Pancreas (tissue), 10 donors: ENCODE data around the gene EXOC4. TPM values are rescaled to one million over a fixed set of nuclear protein-coding genes. Genes with fewer than 3 reads are reported as not detected.

ENCODE experiments used
- ATAC-seq, 4 donors: fragments of 200-7000 bp; cut with Tn5 transposase; one replicate each; pipeline versions ENCODE4 v1.8.0 to v1.9.1; 2020; ENCODE audit warnings: mild to moderate bottlenecking in 4 of 4, moderate library complexity in 4 of 4
- DNase-seq, 6 donors: peaks; one replicate each; pipeline ENCODE4 v3.0.0-alpha.2; 2020
- FAIRE-seq: peaks from 2 replicates; lab custom pipeline; 2012; peaks lifted over from hg19 to GRCh38; lab: Jason Lieb, UNC
- H3K27ac ChIP-seq, 4 donors: fragments of 200-600 bp; sonication (generic); 1 replicate in 3 of 4; 2 replicates in 1 of 4; pipeline versions ENCODE4 v1.5.0 to v1.8.0; 2020
- H3K27me3 ChIP-seq, 4 donors: fragments of 200-600 bp; one replicate each; pipeline ENCODE4 v1.8.0; 2021
- H3K36me3 ChIP-seq, 3 donors: fragments of 200-600 bp; sonication (generic) in 1 of 3; one replicate each; pipeline versions ENCODE4 v1.5.0 to v1.8.0; 2020 to 2021
- H3K4me1 ChIP-seq, 3 donors: fragments of 200-600 bp; one replicate each; pipeline ENCODE4 v1.8.0; 2021
- H3K4me3 ChIP-seq, 4 donors: fragments of 200-600 bp; sonication (generic) in 2 of 4; one replicate each; pipeline versions ENCODE4 v1.5.0 to v1.8.0; 2020 to 2021
- H3K9me3 ChIP-seq, 4 donors: fragments of 200-600 bp; one replicate each; pipeline ENCODE4 v1.8.0; 2021
- whole genome bisulfite sequencing, 2 donors: extraction: QIAGEN DNeasy Blood & Tissue Kit; methylation state at CpG; one replicate each; pipeline ENCODE4 v1.1.7; 2013; 5-methylcytosine and 5-hydroxymethylcytosine counted together
- intact Hi-C, 3 donors: fragments of 100-400 bp; cut with DNase I; formaldehyde crosslinking; loops; one replicate each; pipeline versions ENCODE4 v1.11.1 to v1.14.2; 2022
- polyA plus RNA-seq, 2 donors: library from polyadenylated mRNA; stranded (reverse); fragments of 200-250 nt; gene quantifications; one replicate each; pipeline ENCODE4 v1.2.3, GENCODE V29; 2013
- total RNA-seq, 6 donors: library from RNA; stranded (reverse); fragmentation: NEBNext Ultra II Directional in 4 of 6; extraction: Animal tissue kit (Norgen Biotek cat#: 25700) in 4 of 6; gene quantifications; one replicate each; pipeline versions ENCODE4 v1.2.1 to v1.2.4, GENCODE V29; 2021 to 2023
- TF ChIP-seq, protein P1 (sequence below), 4 donors: fragments of 200-600 bp; sonication (generic) in 3 of 4; IDR thresholded peaks; one replicate each; pipeline versions ENCODE4 v1.5.0 to v1.8.0; 2021; ENCODE audit warnings: antibody characterized with exemption in 4 of 4
- donor health status: healthy with polysubstance abuse.
- donor health status: DM: no; HTN: no; CAD: no; lungs with moderate emphysema.
- donor health status: DM: no; HTN: no; CAD: no.
- donor health status: control.
- donor health status: control.
- donor health status: Bipolar disorder and iron deficiency.
- donor health status: DM: yes; HTN: yes; CAD: no.
- donor health status: DM: no; HTN: no; CAD: no.
- donor health status: DM: no; HTN: no; CAD: no.
- donor health status: DM: yes; HTN: yes; CAD: no.

Gene EXOC4
- total and polyA plus RNA-seq, 8 donors, result 13.4 to 81.2 (median 53.8) TPM

DNA sequence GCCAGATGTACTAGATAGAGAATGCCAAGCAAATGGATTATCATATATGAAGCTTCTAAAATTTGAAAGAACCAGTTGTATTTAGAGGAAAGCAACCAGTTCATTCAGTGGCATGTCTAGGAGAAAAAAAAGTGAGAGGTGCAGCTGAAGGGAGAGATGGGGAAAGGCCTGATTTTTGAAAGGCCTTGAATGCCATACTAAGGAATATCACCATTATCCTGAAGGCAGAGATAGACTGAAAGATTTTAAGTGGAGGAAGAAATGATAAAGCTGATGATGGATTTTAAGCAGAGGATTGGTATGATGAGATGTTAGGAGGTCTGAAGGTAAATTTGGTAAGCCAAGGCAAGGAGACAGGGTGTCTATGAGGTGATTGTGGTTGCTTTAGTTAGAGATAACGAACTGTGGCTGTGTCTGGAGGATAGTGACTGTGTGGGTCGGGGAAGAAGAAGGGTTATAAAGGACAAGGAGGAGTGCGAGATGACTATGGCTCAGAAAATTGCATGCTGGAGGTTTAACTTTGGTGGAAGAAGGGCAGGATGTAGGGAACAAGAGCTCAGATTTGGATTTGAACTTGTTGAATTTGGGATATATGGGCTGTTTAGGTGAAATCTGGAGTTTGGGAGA, 330.8 kb downstream of the EXOC4 start:
- no peak overlapping the region for H3K4me3 ChIP-seq
- H3K27me3 ChIP-seq, result no peaks in the 10 kb centered on the region
- FAIRE-seq (no peak), ATAC-seq (no peak), DNase-seq (no peak)
- no peaks in the 10 kb centered on the region for H3K9me3 ChIP-seq
- peaks cover 0 to under 1% (median 0%) of the 10 kb centered on the region in 3 donors for H3K4me1 ChIP-seq
- intact Hi-C loops, result no loop called here
- H3K36me3 ChIP-seq, result no peaks in the 10 kb centered on the region
- TF ChIP-seq, protein P1, sequence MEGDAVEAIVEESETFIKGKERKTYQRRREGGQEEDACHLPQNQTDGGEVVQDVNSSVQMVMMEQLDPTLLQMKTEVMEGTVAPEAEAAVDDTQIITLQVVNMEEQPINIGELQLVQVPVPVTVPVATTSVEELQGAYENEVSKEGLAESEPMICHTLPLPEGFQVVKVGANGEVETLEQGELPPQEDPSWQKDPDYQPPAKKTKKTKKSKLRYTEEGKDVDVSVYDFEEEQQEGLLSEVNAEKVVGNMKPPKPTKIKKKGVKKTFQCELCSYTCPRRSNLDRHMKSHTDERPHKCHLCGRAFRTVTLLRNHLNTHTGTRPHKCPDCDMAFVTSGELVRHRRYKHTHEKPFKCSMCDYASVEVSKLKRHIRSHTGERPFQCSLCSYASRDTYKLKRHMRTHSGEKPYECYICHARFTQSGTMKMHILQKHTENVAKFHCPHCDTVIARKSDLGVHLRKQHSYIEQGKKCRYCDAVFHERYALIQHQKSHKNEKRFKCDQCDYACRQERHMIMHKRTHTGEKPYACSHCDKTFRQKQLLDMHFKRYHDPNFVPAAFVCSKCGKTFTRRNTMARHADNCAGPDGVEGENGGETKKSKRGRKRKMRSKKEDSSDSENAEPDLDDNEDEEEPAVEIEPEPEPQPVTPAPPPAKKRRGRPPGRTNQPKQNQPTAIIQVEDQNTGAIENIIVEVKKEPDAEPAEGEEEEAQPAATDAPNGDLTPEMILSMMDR (IDR thresholded peaks at IDR 0.05), result no peak
- no peak overlapping the region for H3K27ac ChIP-seq
- 95% methylated on average over 3 of the region's 3 CpGs for WGBS, 2 donors

DNA sequence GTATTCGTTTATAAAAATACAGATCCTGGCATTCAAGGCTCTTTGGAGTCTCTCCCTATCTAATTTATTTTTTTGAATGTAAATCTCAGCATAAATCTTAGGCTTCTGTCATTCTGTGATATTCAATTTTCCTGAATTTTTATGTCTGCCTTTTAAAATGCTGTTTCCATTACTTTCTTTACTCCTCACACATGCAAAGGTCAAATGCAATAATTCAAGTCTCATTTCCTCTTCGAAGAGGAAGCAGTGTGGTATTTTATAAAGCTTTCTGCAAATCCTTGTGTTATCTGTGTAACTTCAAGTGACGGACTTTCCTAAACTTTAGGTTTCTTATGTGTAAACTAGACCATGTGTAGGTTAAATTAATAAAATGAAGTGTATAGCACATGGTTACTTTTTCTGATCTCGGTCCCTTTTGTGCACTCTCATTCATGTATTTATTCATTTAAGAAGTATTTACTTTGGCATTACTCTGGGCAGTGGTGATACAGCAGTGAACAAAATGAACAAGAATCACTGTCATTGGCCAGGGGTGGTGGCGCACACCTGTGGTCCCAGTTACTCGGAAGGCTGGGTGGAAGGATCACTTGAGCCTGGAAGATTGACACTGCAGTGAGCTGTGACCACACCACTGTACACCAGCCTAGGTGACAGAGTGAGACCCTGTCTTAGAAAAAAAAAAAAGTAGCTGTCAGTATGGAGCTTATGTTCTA, 332.2 kb downstream of the EXOC4 start:
- TF ChIP-seq, protein P1 (IDR thresholded peaks at IDR 0.05), result no peak
- WGBS, 2 donors, result 80 to 93% methylated on average over 6 of the region's 6 CpGs
- no peaks in the 10 kb centered on the region for H3K36me3 ChIP-seq
- DNase-seq, result no peak
- H3K27me3 ChIP-seq, result no peaks in the 10 kb centered on the region
- intact Hi-C loops, result no loop called here
- H3K4me1 ChIP-seq, result no peaks in the 10 kb centered on the region
- FAIRE-seq, result no peak
- ATAC-seq, result no peak
- no peaks in the 10 kb centered on the region for H3K9me3 ChIP-seq
- H3K4me3 ChIP-seq, result no peak overlapping the region
- H3K27ac ChIP-seq, result no peak overlapping the region

DNA sequence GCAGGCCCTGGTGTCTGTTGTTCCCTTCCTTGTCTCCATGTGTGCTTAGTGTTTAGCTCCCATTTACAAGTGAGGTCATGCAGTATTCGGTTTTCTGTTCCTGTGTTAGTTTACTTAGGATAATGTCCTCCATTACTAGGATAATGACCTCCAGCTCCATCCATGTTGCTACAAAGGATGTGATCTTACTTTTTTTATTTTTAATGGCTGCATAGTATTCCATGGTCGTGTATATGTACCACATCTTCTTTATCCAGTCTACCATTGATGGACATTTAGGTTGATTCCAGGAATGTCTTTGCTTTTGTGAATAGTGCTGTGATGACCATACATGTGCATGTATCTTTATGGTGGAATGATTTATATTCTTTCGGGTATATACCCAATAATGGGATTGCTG, 333.4 kb downstream of the EXOC4 start:
- TF ChIP-seq, protein P1 (IDR thresholded peaks at IDR 0.05), result no peak
- intact Hi-C loops, result no loop called here
- FAIRE-seq, result no peak
- DNase-seq, result no peak
- no peaks in the 10 kb centered on the region for H3K9me3 ChIP-seq
- no peaks in the 10 kb centered on the region for H3K36me3 ChIP-seq
- no peak overlapping the region for H3K27ac ChIP-seq
- ATAC-seq, result no peak
- no peak overlapping the region for H3K4me3 ChIP-seq
- WGBS, 2 donors, result 87 to 90% methylated on average over 3 of the region's 3 CpGs
- H3K27me3 ChIP-seq, result no peaks in the 10 kb centered on the region
- no peaks in the 10 kb centered on the region for H3K4me1 ChIP-seq

DNA sequence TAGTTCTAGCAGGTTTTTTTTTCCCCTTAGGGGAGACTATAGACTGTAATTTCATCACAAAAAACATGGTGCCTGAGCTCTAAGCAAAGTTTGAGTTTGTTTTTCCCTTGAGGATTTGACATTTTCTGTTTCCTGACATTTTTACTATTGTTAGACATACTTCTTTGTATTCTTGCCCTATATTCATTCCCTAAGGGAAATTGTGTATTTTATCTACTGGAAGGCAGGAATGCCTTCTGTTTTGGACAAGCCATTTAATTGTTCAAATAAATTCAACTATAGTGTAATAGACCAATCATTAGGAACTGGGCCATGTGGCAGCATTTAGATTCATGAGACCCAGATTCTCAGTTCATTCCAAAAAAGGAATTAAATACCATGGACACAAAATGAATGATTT, 335.0 kb downstream of the EXOC4 start:
- H3K27ac ChIP-seq, result no peak overlapping the region
- TF ChIP-seq, protein P1 (IDR thresholded peaks at IDR 0.05), result no peak
- no peak for ATAC-seq
- H3K4me3 ChIP-seq, result no peak overlapping the region
- H3K27me3 ChIP-seq, result no peaks in the 10 kb centered on the region
- no peaks in the 10 kb centered on the region for H3K4me1 ChIP-seq
- FAIRE-seq, result no peak
- no peaks in the 10 kb centered on the region for H3K36me3 ChIP-seq
- intact Hi-C loops, result no loop called here
- H3K9me3 ChIP-seq, result no peaks in the 10 kb centered on the region
- DNase-seq, result no peak

DNA sequence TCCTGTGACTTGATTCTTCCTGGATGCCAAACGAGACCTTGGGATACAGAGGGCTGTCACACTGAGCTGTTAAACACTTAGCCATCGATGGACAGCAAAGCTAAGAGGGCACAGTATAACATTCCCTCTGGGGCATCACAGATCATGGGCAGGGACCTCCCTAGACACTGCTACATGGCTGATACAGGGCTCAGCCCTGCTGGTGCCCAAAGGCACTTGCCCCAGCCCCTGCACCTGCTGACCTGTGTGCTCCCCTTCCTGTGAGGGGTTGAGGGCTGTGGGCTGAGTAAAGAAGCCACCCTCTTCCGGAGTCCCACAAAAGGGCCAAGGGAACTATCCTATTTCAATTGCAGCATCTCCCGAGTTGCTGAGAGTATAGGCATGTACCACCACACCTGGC, 337.9 kb downstream of the EXOC4 start:
- H3K4me1 ChIP-seq, result no peaks in the 10 kb centered on the region
- H3K9me3 ChIP-seq, result no peaks in the 10 kb centered on the region
- WGBS, 2 donors, result 90 to 94% methylated on average over 4 of the region's 4 CpGs
- ATAC-seq, result no peak
- no peak overlapping the region for H3K4me3 ChIP-seq
- intact Hi-C loops, result no loop called here
- H3K36me3 ChIP-seq, result no peaks in the 10 kb centered on the region
- H3K27me3 ChIP-seq, result no peaks in the 10 kb centered on the region
- H3K27ac ChIP-seq, result no peak overlapping the region
- DNase-seq, result no peak
- TF ChIP-seq, protein P1 (IDR thresholded peaks at IDR 0.05), result no peak
- no peak for FAIRE-seq
